ENCODE results near the gene SAE1. TPM values are rescaled to one million over a fixed set of nuclear protein-coding genes. Genes with fewer than 3 reads are reported as not detected.

Gene SAE1
- total RNA-seq, 1 experiment from 2014 or later = 234 TPM

GRCh38 chr19:47176071-47176626 lies 45.5 kb downstream of the SAE1 start:
- no peaks in the 10 kb centered on the region for H3K27me3 ChIP-seq (ENCODE audit: insufficient read depth, low read length)
- H2BK15ac ChIP-seq (ENCODE audit: low read depth, low read length) = no peak overlapping the region
- WGBS (ENCODE audit: extremely low coverage, insufficient read length, low lambda C conversion rate) = no CpG with 5 or more reads among the region's 5 CpGs
- H3K4me1 ChIP-seq (ENCODE audit: insufficient read depth, low read length) = no peaks in the 10 kb centered on the region
- no peaks in the 10 kb centered on the region for H4K20me1 ChIP-seq (ENCODE audit: control insufficient read depth, insufficient read depth, insufficient read length)
- no peak overlapping the region for H3K9ac ChIP-seq (ENCODE audit: extremely low read depth, insufficient read length, low read length)
- H3K27ac Mint-ChIP-seq = peak overlapping the region in 1 of 3 experiments; percentile 89; a peak in 2 of 7 replicates
- 0 out of 2 replicates have a peak, but pooled peaks cover 2% of the 10 kb centered on the region for H3K79me2 ChIP-seq (ENCODE audit: insufficient read depth, low read length)
- H3K9me3 ChIP-seq (ENCODE audit: control insufficient read depth, low read depth, low read length) = no peaks in the 10 kb centered on the region
- H2AFZ ChIP-seq (ENCODE audit: low read length) = no peak overlapping the region
- no peak for DNase-seq
- no peak overlapping the region for H2BK5ac ChIP-seq (ENCODE audit: insufficient read length, low read length)
- H3K4me2 ChIP-seq (ENCODE audit: insufficient read depth, insufficient read length, low read length) = no peak overlapping the region
- no peak overlapping the region for H2BK12ac ChIP-seq (ENCODE audit: insufficient read length, low read depth, low read length)
- H4K91ac ChIP-seq (ENCODE audit: insufficient read length, low read depth, low read length) = no peak overlapping the region
- H3K56ac ChIP-seq (ENCODE audit: insufficient read length, low read depth, low read length) = no peak overlapping the region
- H3K9me3 Mint-ChIP-seq = no peaks in the 10 kb centered on the region
- no peaks in the 10 kb centered on the region for H3K27me3 Mint-ChIP-seq (ENCODE audit: low read depth)
- H3K23ac ChIP-seq (ENCODE audit: insufficient read length, low read depth, low read length) = no peak overlapping the region
- H3K4me3 Mint-ChIP-seq = no peak overlapping the region
- H3T11ph ChIP-seq (ENCODE audit: low read length) = no peak overlapping the region
- H4K5ac ChIP-seq (ENCODE audit: insufficient read length, low read depth, low read length) = no peak overlapping the region
- H3K79me1 ChIP-seq (ENCODE audit: insufficient read depth, low read depth, low read length, poor library complexity, severe bottlenecking) = peaks cover 10% of the 10 kb centered on the region
- peaks cover 19 to 84% (median 71%) of the 10 kb centered on the region in 3 experiments; a peak in 6 of 7 replicates for H3K36me3 Mint-ChIP-seq (ENCODE audit: insufficient read depth in 1 of 3, low read depth in 3 of 3)
- no peak overlapping the region for H3K18ac ChIP-seq (ENCODE audit: insufficient read length, low read depth, low read length)
- no peak overlapping the region for H4K8ac ChIP-seq (replicated peaks; ENCODE audit: insufficient read length, low read depth, low read length)
- H3K27ac ChIP-seq (ENCODE audit: insufficient read length, low read depth, low read length) = no peak overlapping the region
- no peak overlapping the region for H2BK20ac ChIP-seq (ENCODE audit: low read depth, low read length, poor library complexity, severe bottlenecking)
- no peak overlapping the region for H3K4ac ChIP-seq (ENCODE audit: low read depth, low read length)
- H3K14ac ChIP-seq (ENCODE audit: insufficient read depth, low read length) = no peak overlapping the region
- no peak overlapping the region for H2AK5ac ChIP-seq (ENCODE audit: insufficient read length, low read length)
- no peaks in the 10 kb centered on the region for H3K23me2 ChIP-seq (ENCODE audit: insufficient read length, low read depth, low read length, poor library complexity, severe bottlenecking)
- H2BK120ac ChIP-seq (ENCODE audit: low read depth, low read length, poor library complexity, severe bottlenecking) = no peak overlapping the region
- TF ChIP-seq CTCF (conservative IDR thresholded peaks at IDR 0.05) = no peak
- H3K4me1 Mint-ChIP-seq = peaks cover 3 to 8% of the 10 kb centered on the region in 2 experiments; a peak in 1 of 4 replicates

All from H9 (cell line).